Endothelial cell of umbilical vein (primary cell): ENCODE results near the gene BCAR3. TPM values are rescaled to one million over a fixed set of nuclear protein-coding genes. Genes with fewer than 3 reads are reported as not detected.

Experiments
- BruUV-seq: library from RNA; stranded (reverse); fragments of 400-500 nt; replicated peaks from 2 replicates; lab custom pipeline; 2021; lab: Mats Ljungman, UMichigan
- CTCF ChIA-PET: fragments of 300-600, 350-600 bp; sonication (Branson Sonifier 250); formaldehyde crosslinking; loops from one replicate; lab custom pipeline; 2021; ENCODE audit warnings: antibody characterized with exemption, inconsistent platforms; lab: Charles Lee
- POLR2A ChIA-PET: fragments of 300-600, 350-600 bp; sonication (Branson Sonifier 250); formaldehyde crosslinking; loops from one replicate; lab custom pipeline; 2021; ENCODE audit warnings: antibody characterized with exemption, inconsistent platforms; lab: Charles Lee
- DNase-seq: peaks from one replicate; pipeline ENCODE4 v3.0.0-alpha.2; 2011; ENCODE audit warnings: low read depth, low spot score
- FAIRE-seq: peaks from 2 replicates; lab custom pipeline; 2011; peaks lifted over from hg19 to GRCh38; lab: Jason Lieb, UNC
- H2AFZ ChIP-seq: 2 replicates; pipeline ENCODE4 v1.6.0; 2012; ENCODE audit warnings: low read depth, low read length, control low read depth, inconsistent platforms
- H3K27ac ChIP-seq: 2 replicates; pipeline ENCODE4 v1.5.1; 2011; ENCODE audit warnings: low read depth, mild to moderate bottlenecking, control low read depth, low read length, moderate library complexity; ENCODE audit not compliant: insufficient read depth
- H3K27me3 ChIP-seq, 2 experiments: 2 replicates each; pipeline versions ENCODE4 v1.6.0 to v1.6.1; 2011; ENCODE audit warnings: low read length in 2 of 2, mixed read lengths in 1 of 2; ENCODE audit not compliant: control insufficient read depth in 2 of 2, insufficient read depth in 2 of 2
- H3K36me3 ChIP-seq, 2 experiments: 2 replicates in 1 of 2; 3 replicates in 1 of 2; pipeline ENCODE4 v1.5.1; 2011; ENCODE audit warnings: low read length in 2 of 2, mild to moderate bottlenecking in 1 of 2, moderate library complexity in 1 of 2; ENCODE audit not compliant: control insufficient read depth in 2 of 2, insufficient read depth in 2 of 2; ENCODE audit errors: extremely low read depth in 1 of 2
- H3K4me1 ChIP-seq: 3 replicates; pipeline ENCODE4 v1.5.1; 2011; ENCODE audit warnings: mild to moderate bottlenecking, low read length; ENCODE audit not compliant: control insufficient read depth, insufficient read depth; ENCODE audit errors: extremely low read depth
- H3K4me2 ChIP-seq: 2 replicates; pipeline ENCODE4 v1.6.1; 2011; ENCODE audit warnings: low read length, control low read depth, mixed read lengths; ENCODE audit not compliant: insufficient read depth
- H3K4me3 ChIP-seq, 3 experiments: fragments of 200-600 bp in 1 of 3; sonication (generic), shearing (Covaris generic) in 1 of 3; replicated peaks in 1 of 3; 2 replicates each; pipeline ENCODE4 v1.5.1; 2011 to 2016; ENCODE audit warnings: control low read depth in 3 of 3, low read length in 3 of 3, mild to moderate bottlenecking in 2 of 3, inconsistent platforms in 1 of 3, low read depth in 1 of 3, moderate library complexity in 1 of 3; ENCODE audit not compliant: insufficient read depth in 1 of 3
- H3K79me2 ChIP-seq: 2 replicates; pipeline ENCODE4 v1.6.0; 2012; ENCODE audit warnings: low read length, inconsistent platforms; ENCODE audit not compliant: control insufficient read depth, insufficient read depth
- H3K9ac ChIP-seq: replicated peaks from 2 replicates; pipeline ENCODE3; 2011; ENCODE audit warnings: low read length, control low read depth; ENCODE audit not compliant: insufficient read depth; ENCODE audit errors: extremely low read depth
- H3K9me1 ChIP-seq: replicated peaks from 3 replicates; pipeline ENCODE4 v1.6.0; 2011; ENCODE audit warnings: mild to moderate bottlenecking, low read length; ENCODE audit not compliant: control insufficient read depth, insufficient read depth; ENCODE audit errors: extremely low read depth
- H3K9me3 ChIP-seq: replicated peaks from 2 replicates; pipeline ENCODE4 v1.5.1; 2012; ENCODE audit warnings: low read length, inconsistent platforms; ENCODE audit not compliant: control insufficient read depth, insufficient read depth
- H4K20me1 ChIP-seq: replicated peaks from 2 replicates; pipeline ENCODE3; 2011; ENCODE audit warnings: mild to moderate bottlenecking, low read length; ENCODE audit not compliant: control insufficient read depth, insufficient read depth; ENCODE audit errors: extremely low read depth
- CTCF ChIP-seq, 2 donors: IDR thresholded peaks; 1 replicate in 1 of 2; 2 replicates in 1 of 2; pipeline ENCODE4 v1.5.1; 2011; ENCODE audit warnings: low read length in 2 of 2, mild to moderate bottlenecking in 2 of 2, moderate library complexity in 2 of 2, control low read depth in 1 of 2, inconsistent platforms in 1 of 2, low read depth in 1 of 2; ENCODE audit not compliant: insufficient read depth in 1 of 2; ENCODE audit errors: extremely low read depth in 1 of 2
- EZH2 ChIP-seq: IDR thresholded peaks from 2 replicates; pipeline ENCODE4 v1.6.1; 2012; ENCODE audit warnings: borderline replicate concordance, low read depth, mild to moderate bottlenecking, moderate library complexity, low read length, inconsistent platforms; ENCODE audit not compliant: severe bottlenecking
- FOS ChIP-seq: IDR thresholded peaks from 2 replicates; pipeline ENCODE4 v1.6.1; 2011; ENCODE audit warnings: mild to moderate bottlenecking, low read length, moderate library complexity, borderline replicate concordance; ENCODE audit not compliant: insufficient read depth
- GATA2 ChIP-seq: IDR thresholded peaks from 2 replicates; pipeline ENCODE4 v1.7.0; 2011; ENCODE audit warnings: low read depth, mild to moderate bottlenecking, moderate library complexity, mixed read lengths, low read length; ENCODE audit not compliant: insufficient read length, insufficient read depth
- JUN ChIP-seq: IDR thresholded peaks from 2 replicates; pipeline ENCODE4 v1.6.1; 2011; ENCODE audit warnings: borderline replicate concordance, low read depth; ENCODE audit not compliant: insufficient read length, insufficient read depth
- MAX ChIP-seq: IDR thresholded peaks from 2 replicates; pipeline ENCODE4 v1.6.1; 2011; ENCODE audit not compliant: insufficient read depth, insufficient read length
- MYC ChIP-seq: IDR thresholded peaks from one replicate; pipeline ENCODE4 v1.6.1; 2011; ENCODE audit warnings: mild to moderate bottlenecking, low read depth, low read length
- POLR2A ChIP-seq: IDR thresholded peaks from 2 replicates; pipeline ENCODE4 v1.6.1; 2012; ENCODE audit warnings: low read depth, mild to moderate bottlenecking, control low read depth, low read length
- POLR2AphosphoS5 ChIP-seq: IDR thresholded peaks from 2 replicates; pipeline ENCODE4 v1.6.1; 2012; ENCODE audit warnings: low read depth, mild to moderate bottlenecking, control low read depth, low read length, moderate library complexity; ENCODE audit not compliant: insufficient read depth
- dilution Hi-C: fragments of 300-500 bp; cut with MboI; formaldehyde crosslinking; loops from one replicate; pipeline ENCODE4 v1.15.0; 2019; ENCODE audit warnings: low sequenced_read_pairs; ENCODE audit not compliant: extremely low pct_ligation_motif_present
- intact Hi-C: fragments of 100-400 bp; cut with micrococcal nuclease; formaldehyde crosslinking; loops from one replicate; pipeline ENCODE4 v1.10.0; 2022
- polyA plus RNA-seq, 4 experiments: library from polyadenylated mRNA; depleted of rRNA in 3 of 4; stranded (reverse) in 3 of 4; unstranded in 1 of 4; fragments of >200 nt; gene quantifications; 2 replicates each; pipeline versions ENCODE4 v1.2.1 to v1.2.3, GENCODE V29; 2011 to 2012; ENCODE audit warnings: missing spikeins in 1 of 4
- total RNA-seq: library from RNA; stranded (reverse); gene quantifications from 2 replicates; pipeline ENCODE4 v1.2.3, GENCODE V29; 2021

The BCAR3 gene
- total and polyA plus RNA-seq, 2 donors (not counting 3 experiments of a cell fraction or from before 2014, with no cell fraction given) = 17.5 to 32.9 TPM

- no peaks in the 10 kb centered on the region for H3K9me1 ChIP-seq
- H3K4me3 ChIP-seq = no peak overlapping the region
- TF ChIP-seq MYC (no peak), GATA2 (no peak), MAX (no peak), POLR2AphosphoS5 (no peak), FOS (no peak), POLR2A (no peak), JUN (no peak), CTCF (IDR thresholded peaks at IDR 0.05; ENCODE audit: extremely low read depth in 1 of 2, insufficient read depth in 1 of 2, low read depth in 1 of 2, low read length in 2 of 2) (no peak), EZH2 (no peak)
- no TSS peak for BruUV-seq
- no peak overlapping the region for H3K4me2 ChIP-seq
- no peak overlapping the region for H3K27ac ChIP-seq
- no peaks in the 10 kb centered on the region for H3K9me3 ChIP-seq
- DNase-seq = no peak
- H4K20me1 ChIP-seq = no peaks in the 10 kb centered on the region
- no peaks in the 10 kb centered on the region for H3K27me3 ChIP-seq
- ChIA-PET CTCF (interaction anchor here (0.7 to 2.9 kb wide), 4 partner anchors 9 to 233 kb away, joined by 3 to 8 read pairs (median 4); no protein-coding TSS in a partner anchor), POLR2A (no interaction called here)
- intact Hi-C loops = no loop called here
- dilution Hi-C loops = no loop called here
- H3K9ac ChIP-seq = no peak overlapping the region
- no peaks in the 10 kb centered on the region for H3K79me2 ChIP-seq
- H2AFZ ChIP-seq = no peak overlapping the region
- no peaks in the 10 kb centered on the region for H3K4me1 ChIP-seq
- no peak for FAIRE-seq
- H3K36me3 ChIP-seq = peaks cover 2 to 4% of the 10 kb centered on the region in 2 experiments
Observed at GRCh38 chr1:93537396-93537795, 144.2 kb downstream of the BCAR3 start.
